GM12878 (cell line): ENCODE data around the gene IL17B. TPM values are rescaled to one million over a fixed set of nuclear protein-coding genes. Genes with fewer than 3 reads are reported as not detected.

Experiments
- ATAC-seq: fragments of 200-7000 bp; cut with Tn5 transposase; 3 replicates; pipeline ENCODE4 v1.9.1; 2020; ENCODE audit warnings: mild to moderate bottlenecking, moderate library complexity
- BruUV-seq: library from RNA; stranded (reverse); fragments of 400-500 nt; replicated peaks from 2 replicates; lab custom pipeline; 2021; lab: Mats Ljungman, UMichigan
- CTCF ChIA-PET: fragments of 300-600 bp; sonication (Branson Sonifier 250); formaldehyde crosslinking; extraction: SDS; loops from one replicate; lab custom pipeline; 2021; ENCODE audit warnings: inconsistent platforms; lab: Yijun Ruan, JAX
- POLR2A ChIA-PET: fragments of 350-600 bp; formaldehyde crosslinking; extraction: SDS; loops from one replicate; lab custom pipeline; 2021; ENCODE audit warnings: inconsistent platforms; lab: Charles Lee
- RAD21 ChIA-PET: fragments of 300-600 bp; sonication (Branson Sonifier 250); formaldehyde crosslinking; loops from one replicate; lab custom pipeline; 2023; ENCODE audit warnings: antibody characterized with exemption; ENCODE audit not compliant: unreplicated experiment; lab: Charles Lee
- SMC1A ChIA-PET: fragments of 300-600 bp; sonication (Branson Sonifier 250); formaldehyde crosslinking; loops from one replicate; lab custom pipeline; 2023; ENCODE audit not compliant: unreplicated experiment, uncharacterized antibody; lab: Charles Lee
- DNase-seq: peaks from one replicate; pipeline ENCODE4 v3.0.0-alpha.2; 2011; ENCODE audit warnings: low read depth, low spot score
- FAIRE-seq: peaks from 3 replicates; lab custom pipeline; 2011; peaks lifted over from hg19 to GRCh38; lab: Jason Lieb, UNC
- H2AFZ ChIP-seq: 2 replicates; pipeline ENCODE4 v1.6.0; 2011; ENCODE audit warnings: low read depth, low read length, control low read depth; ENCODE audit not compliant: control insufficient read depth
- H3K27ac ChIP-seq: 2 replicates; pipeline ENCODE4 v1.5.1; 2011; ENCODE audit warnings: control low read depth; ENCODE audit not compliant: control insufficient read depth, insufficient read depth
- H3K27me3 ChIP-seq, 2 experiments: replicated peaks in 1 of 2; 2 replicates each; pipeline versions ENCODE4 v1.6.0 to v1.6.1; 2011; ENCODE audit warnings: low read length in 1 of 2; ENCODE audit not compliant: control insufficient read depth in 2 of 2, insufficient read depth in 2 of 2
- H3K36me3 ChIP-seq, 2 experiments: 2 replicates each; pipeline ENCODE4 v1.5.1; 2011; ENCODE audit warnings: low read length in 1 of 2; ENCODE audit not compliant: control insufficient read depth in 2 of 2, insufficient read depth in 2 of 2
- H3K4me1 ChIP-seq: 2 replicates; pipeline ENCODE4 v1.6.1; 2011; ENCODE audit warnings: mild to moderate bottlenecking, low read length, moderate library complexity, mixed read lengths; ENCODE audit not compliant: control insufficient read depth, insufficient read depth
- H3K4me2 ChIP-seq: 2 replicates; pipeline ENCODE4 v1.6.0; 2011; ENCODE audit warnings: control low read depth; ENCODE audit not compliant: control insufficient read depth, insufficient read depth
- H3K4me3 ChIP-seq: fragments of 200-600 bp; sonication (generic); 2 replicates; pipeline ENCODE4 v1.5.1; 2016
- H3K79me2 ChIP-seq: 2 replicates; pipeline ENCODE4 v1.6.0; 2011; ENCODE audit warnings: low read length; ENCODE audit not compliant: control insufficient read depth, insufficient read depth
- H3K9ac ChIP-seq: 2 replicates; pipeline ENCODE4 v1.8.0; 2011; ENCODE audit warnings: low read length, control low read depth, mixed read lengths; ENCODE audit not compliant: control insufficient read depth, insufficient read depth
- H3K9me3 ChIP-seq: replicated peaks from 3 replicates; pipeline ENCODE4 v1.5.1; 2011; ENCODE audit warnings: mild to moderate bottlenecking, low read length; ENCODE audit not compliant: control insufficient read depth, insufficient read depth
- H4K20me1 ChIP-seq: 2 replicates; pipeline ENCODE4 v1.6.0; 2011; ENCODE audit not compliant: control insufficient read depth, insufficient read depth
- CHD2 ChIP-seq: IDR thresholded peaks from 2 replicates; pipeline ENCODE4 v1.6.1; 2011; ENCODE audit warnings: low read depth, low read length, improper control_type of control experiment, borderline replicate concordance
- CHD4 ChIP-seq: fragments of 200-600 bp; sonication (generic); IDR thresholded peaks from 2 replicates; pipeline ENCODE4 v1.6.1; 2016; ENCODE audit warnings: mild to moderate bottlenecking
- FOXK2 ChIP-seq: fragments of 450-650 bp; IDR thresholded peaks from 2 replicates; pipeline ENCODE4 v1.6.1; 2017; ENCODE audit warnings: mild to moderate bottlenecking, moderate library complexity
- MYB ChIP-seq: fragments of 150-350 bp; IDR thresholded peaks from 2 replicates; pipeline ENCODE4 v1.6.1; 2014; ENCODE audit warnings: mild to moderate bottlenecking, low read depth, low read length, borderline replicate concordance
- NFYB ChIP-seq: IDR thresholded peaks from 2 replicates; pipeline ENCODE4 v1.6.1; 2011; ENCODE audit warnings: low read depth, mild to moderate bottlenecking, low read length, improper control_type of control experiment, moderate library complexity; ENCODE audit not compliant: insufficient read depth
- PAX5 ChIP-seq: IDR thresholded peaks from 2 replicates; pipeline ENCODE4 v1.6.1; 2011; ENCODE audit warnings: low read depth, low read length, borderline replicate concordance
- RCOR1 ChIP-seq: conservative IDR thresholded peaks from 2 replicates; pipeline ENCODE4 v1.6.1; 2012; ENCODE audit warnings: low read depth, low read length, improper control_type of control experiment
- SIX5 ChIP-seq: IDR thresholded peaks from 2 replicates; pipeline ENCODE4 v1.6.1; 2011; ENCODE audit warnings: mild to moderate bottlenecking, low read depth, low read length, moderate library complexity; ENCODE audit not compliant: severe bottlenecking
- SKIL ChIP-seq: fragments of 450-650 bp; IDR thresholded peaks from 2 replicates; pipeline ENCODE4 v1.6.1; 2017; ENCODE audit warnings: mild to moderate bottlenecking, low read depth, inconsistent platforms; ENCODE audit not compliant: poor library complexity, severe bottlenecking
- WGBS: methylation state at CpG from one replicate; pipeline ENCODE4 v1.1.6; 2016; ENCODE audit warnings: low lambda C conversion rate; ENCODE audit not compliant: insufficient replicate concordance, insufficient coverage; ENCODE audit errors: missing lambda C conversion rate; 5-methylcytosine and 5-hydroxymethylcytosine counted together
- in situ Hi-C: fragments of 300-500 bp; cut with MboI; formaldehyde crosslinking; loops from 9 replicates; pipeline ENCODE4 v1.14.3; 2018; ENCODE audit warnings: mixed read lengths
- intact Hi-C: fragments of 100-400 bp; cut with micrococcal nuclease; formaldehyde crosslinking; loops from one replicate; pipeline ENCODE4 v1.14.2; 2022; ENCODE audit not compliant: unreplicated experiment
- polyA plus RNA-seq, 11 experiments: library from polyadenylated mRNA; depleted of rRNA in 4 of 11; unstranded in 6 of 11; stranded (reverse) in 5 of 11; fragments of >200 nt; fragmentation: Nextera tagmentation in 4 of 11; fragmentation: Illumina TruSeq in 1 of 11; extraction: Ambion mirVana in 4 of 11; extraction: Trizol in 1 of 11; gene quantifications; 1 replicate in 1 of 11; 2 replicates in 10 of 11; pipeline versions ENCODE4 v1.2.1 to v1.2.3, GENCODE V29; 2011 to 2016; ENCODE audit warnings: inconsistent platforms in 2 of 11, missing spikeins in 2 of 11, low read depth in 1 of 11
- total RNA-seq, 4 experiments: library from RNA; depleted of rRNA in 3 of 4; stranded (reverse); fragments of >200 nt in 3 of 4; fragmentation: Illumina TruSeq in 1 of 4; extraction: Trizol in 1 of 4; gene quantifications; 2 replicates each; pipeline versions ENCODE4 v1.2.1 to v1.2.3, GENCODE V29; 2013 to 2021
- TF ChIP-seq, protein P1 (sequence below): IDR thresholded peaks from 2 replicates; pipeline ENCODE4 v1.6.1; 2011; ENCODE audit warnings: borderline replicate concordance, low read depth, mild to moderate bottlenecking, moderate library complexity, low read length; ENCODE audit not compliant: insufficient read depth, poor library complexity, severe bottlenecking
- TF ChIP-seq, protein P2 (sequence below): fragments of 450-650 bp; IDR thresholded peaks from 2 replicates; pipeline ENCODE4 v1.6.1; 2017; ENCODE audit warnings: mild to moderate bottlenecking

IL17B gene
- total and polyA plus RNA-seq, 10 of the 15 experiments (the other 5 are each of a cell fraction or from before 2014, with no cell fraction given) = not detected

- ChIA-PET CTCF (no interaction called here), SMC1A (no interaction called here), RAD21 (no interaction called here), POLR2A (no interaction called here)
- Histone ChIP-seq H2AFZ (no peak overlapping the region), H3K4me1 (0 out of 2 replicates have a peak, but pooled peaks cover 2% of the 10 kb centered on the region), H3K36me3 (no peaks in the 10 kb centered on the region), H3K27ac (no peak overlapping the region), H3K4me2 (no peak overlapping the region), H3K9me3 (no peaks in the 10 kb centered on the region; the same call in 2 of the 3 replicates), H4K20me1 (no peaks in the 10 kb centered on the region), H3K9ac (no peak overlapping the region), H3K79me2 (no peaks in the 10 kb centered on the region), H3K27me3 (no peaks in the 10 kb centered on the region), H3K4me3 (no peak overlapping the region)
- ATAC-seq (no peak), FAIRE-seq (no peak), DNase-seq (no peak)
- TF ChIP-seq PAX5 = no peak
- no peak for TF ChIP-seq RCOR1
- no peak for TF ChIP-seq NFYB
- TF ChIP-seq CHD2 = no peak
- TF ChIP-seq SKIL = no peak
- no peak for TF ChIP-seq FOXK2
- TF ChIP-seq, protein P1, sequence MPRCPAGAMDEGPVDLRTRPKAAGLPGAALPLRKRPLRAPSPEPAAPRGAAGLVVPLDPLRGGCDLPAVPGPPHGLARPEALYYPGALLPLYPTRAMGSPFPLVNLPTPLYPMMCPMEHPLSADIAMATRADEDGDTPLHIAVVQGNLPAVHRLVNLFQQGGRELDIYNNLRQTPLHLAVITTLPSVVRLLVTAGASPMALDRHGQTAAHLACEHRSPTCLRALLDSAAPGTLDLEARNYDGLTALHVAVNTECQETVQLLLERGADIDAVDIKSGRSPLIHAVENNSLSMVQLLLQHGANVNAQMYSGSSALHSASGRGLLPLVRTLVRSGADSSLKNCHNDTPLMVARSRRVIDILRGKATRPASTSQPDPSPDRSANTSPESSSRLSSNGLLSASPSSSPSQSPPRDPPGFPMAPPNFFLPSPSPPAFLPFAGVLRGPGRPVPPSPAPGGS = no peak
- no peak for TF ChIP-seq MYB
- no peak for TF ChIP-seq SIX5
- no peak for TF ChIP-seq CHD4
- TF ChIP-seq, protein P2, sequence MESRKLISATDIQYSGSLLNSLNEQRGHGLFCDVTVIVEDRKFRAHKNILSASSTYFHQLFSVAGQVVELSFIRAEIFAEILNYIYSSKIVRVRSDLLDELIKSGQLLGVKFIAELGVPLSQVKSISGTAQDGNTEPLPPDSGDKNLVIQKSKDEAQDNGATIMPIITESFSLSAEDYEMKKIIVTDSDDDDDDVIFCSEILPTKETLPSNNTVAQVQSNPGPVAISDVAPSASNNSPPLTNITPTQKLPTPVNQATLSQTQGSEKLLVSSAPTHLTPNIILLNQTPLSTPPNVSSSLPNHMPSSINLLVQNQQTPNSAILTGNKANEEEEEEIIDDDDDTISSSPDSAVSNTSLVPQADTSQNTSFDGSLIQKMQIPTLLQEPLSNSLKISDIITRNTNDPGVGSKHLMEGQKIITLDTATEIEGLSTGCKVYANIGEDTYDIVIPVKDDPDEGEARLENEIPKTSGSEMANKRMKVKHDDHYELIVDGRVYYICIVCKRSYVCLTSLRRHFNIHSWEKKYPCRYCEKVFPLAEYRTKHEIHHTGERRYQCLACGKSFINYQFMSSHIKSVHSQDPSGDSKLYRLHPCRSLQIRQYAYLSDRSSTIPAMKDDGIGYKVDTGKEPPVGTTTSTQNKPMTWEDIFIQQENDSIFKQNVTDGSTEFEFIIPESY = no peak
- in situ Hi-C loops (no loop called here), intact Hi-C loops (no loop called here)
- 68% methylated on average over 2 of the region's 2 CpGs for WGBS
- BruUV-seq = no TSS peak
Measured at GRCh38 chr5:149426931-149427330, 47.8 kb upstream of the IL17B start.
